Activated CD8-positive, alpha-beta memory T cell treated with anti-CD3 and anti-CD28 coated beads, Interleukin-2, amount 50 U/mL, for 1 hour (primary cell): ENCODE results near the gene LSAMP.

ENCODE experiments used
- DNase-seq: peaks from one replicate; pipeline ENCODE4 v3.0.0-alpha.2; 2020; ENCODE audit errors: extremely low read depth

The LSAMP gene

DNA sequence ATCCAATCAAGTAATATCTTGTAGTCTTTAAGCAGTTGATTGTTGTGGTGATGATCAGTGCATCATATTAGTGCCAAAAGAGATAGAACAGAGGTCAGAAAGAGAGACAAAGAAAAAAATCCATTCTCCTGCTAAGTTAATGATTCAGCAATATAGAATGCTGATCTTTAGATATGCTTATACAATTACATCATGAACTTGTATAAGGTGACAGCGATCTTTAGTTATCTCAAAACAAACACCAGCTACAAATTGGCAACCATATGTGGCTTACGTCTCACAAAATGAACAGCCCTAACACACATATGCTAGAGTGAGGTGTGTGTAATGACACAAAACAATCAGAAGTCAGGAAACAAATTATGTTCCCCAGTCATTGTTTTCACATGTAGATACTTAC lies 12.5 kb downstream of the LSAMP start:
- no peak for DNase-seq

GRCh38 chr3:116429479-116430269 lies 15.6 kb downstream of the LSAMP start:
- no peak for DNase-seq

DNA sequence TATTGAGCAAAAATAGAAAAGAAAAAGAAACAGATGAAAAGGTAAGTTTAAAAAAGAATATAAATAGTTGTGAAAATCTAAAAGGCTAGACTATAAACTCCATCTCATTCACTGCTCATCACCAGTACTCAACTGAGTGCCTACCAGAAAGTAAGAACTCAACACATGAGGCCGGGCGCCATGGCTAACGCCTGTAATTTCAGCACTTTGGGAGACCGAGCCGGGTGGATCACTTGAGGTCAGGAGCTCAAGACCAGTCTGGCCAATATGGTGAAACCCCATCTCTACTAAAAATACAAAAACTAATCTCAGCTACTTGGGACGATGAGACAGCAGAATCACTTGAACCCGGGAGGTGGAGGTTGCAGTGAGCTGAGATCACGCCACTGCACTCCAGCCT lies 19.3 kb downstream of the LSAMP start:
- DNase-seq = no peak

DNA sequence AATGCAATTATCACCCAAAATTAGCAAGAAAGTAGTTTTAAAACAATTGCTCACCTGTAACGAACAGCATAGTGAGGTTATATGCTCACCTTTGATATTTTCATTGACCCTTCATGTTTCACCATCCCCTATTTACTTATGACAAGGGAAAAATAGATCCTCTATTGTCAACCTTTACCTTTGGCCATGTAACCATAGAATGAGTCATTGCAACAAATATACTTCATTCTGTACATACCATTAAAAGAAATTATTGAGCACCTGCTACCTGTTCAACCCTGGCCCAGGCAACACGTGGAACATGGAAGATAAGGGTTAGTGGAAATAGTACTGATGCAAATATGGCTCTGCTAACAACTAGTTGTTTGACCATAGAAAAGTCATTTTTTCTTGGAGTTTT lies 20.2 kb downstream of the LSAMP start:
- no peak for DNase-seq

DNA sequence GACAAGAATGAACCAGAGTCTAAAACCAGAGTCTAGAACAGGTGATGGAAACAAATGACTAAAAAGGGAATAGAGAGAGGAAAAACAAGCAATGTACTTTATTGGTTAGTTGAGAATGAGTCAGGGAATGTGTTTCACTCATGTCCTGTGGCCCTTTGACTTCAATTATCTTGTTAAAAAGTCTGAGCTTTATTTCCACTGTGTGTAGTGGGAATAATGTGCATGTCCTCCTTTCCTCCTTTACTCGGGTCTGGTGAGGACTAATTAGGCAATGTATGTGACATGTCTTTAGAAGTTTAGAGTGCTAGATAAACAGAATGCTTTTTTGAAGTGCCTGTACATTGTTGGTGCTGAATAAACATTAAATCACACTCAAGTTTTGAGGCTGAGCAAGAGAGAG lies 21.3 kb downstream of the LSAMP start:
- DNase-seq = no peak

- DNase-seq = no peak
Observed at GRCh38 chr3:116423374-116423773, 21.9 kb downstream of the LSAMP start.

DNA sequence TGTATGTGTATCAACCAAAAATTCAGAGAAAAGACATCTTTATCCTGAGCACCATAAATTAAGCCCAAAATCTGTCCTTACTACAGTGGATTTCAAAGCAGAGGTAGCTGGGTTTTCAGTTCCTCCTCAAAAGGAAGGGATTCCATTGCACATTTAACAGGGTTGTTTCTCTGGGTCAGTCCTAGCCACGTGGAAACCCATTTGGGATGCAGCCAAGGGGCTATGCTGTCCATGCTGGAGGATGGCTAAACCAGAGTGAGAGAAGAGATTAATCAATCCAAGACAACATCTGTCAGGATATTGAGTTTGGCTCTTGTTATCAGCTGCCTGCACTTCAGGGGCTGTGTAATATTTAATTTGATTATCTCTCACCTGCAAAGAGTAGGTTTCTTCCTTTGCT lies 28.1 kb downstream of the LSAMP start:
- DNase-seq = no peak

DNA sequence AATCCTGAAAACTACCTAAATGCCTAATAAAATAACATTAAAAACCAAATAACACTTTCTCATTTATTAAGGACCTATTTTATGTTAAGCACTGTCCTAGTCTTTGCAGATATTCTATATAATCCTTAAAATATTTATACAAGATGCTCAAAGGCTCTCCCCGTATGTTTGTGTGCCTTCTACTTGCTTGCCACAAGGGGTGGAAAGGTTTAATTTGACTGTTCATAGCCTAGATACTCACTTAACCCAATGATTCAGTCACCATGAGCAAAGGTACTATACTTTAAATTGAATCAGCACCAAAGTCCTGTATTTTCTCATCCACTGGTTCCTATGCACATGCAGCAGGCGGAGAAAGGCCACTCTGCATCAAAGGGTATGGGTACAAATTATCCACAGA lies 32.0 kb downstream of the LSAMP start:
- DNase-seq = no peak

GRCh38 chr3:116408473-116408872 lies 36.8 kb downstream of the LSAMP start:
- DNase-seq = no peak

DNA sequence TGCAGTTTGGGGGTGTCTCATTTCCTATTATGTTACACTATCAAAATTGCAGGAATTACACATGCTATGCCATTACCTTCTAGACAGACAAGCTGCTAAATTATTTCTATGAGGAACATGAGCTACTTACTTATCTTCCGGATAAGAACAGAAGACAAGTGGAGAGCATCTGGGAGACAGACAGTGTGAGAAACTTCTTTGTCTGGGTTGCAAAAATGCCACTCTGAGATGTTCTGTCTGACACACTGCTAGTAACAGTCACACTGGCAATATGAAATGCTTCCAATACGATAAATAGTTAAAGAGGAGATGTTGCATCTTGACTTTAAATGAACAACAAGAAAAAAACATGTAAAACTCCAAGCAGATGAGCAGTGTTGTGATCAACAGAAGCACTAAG lies 40.1 kb downstream of the LSAMP start:
- DNase-seq = no peak

GRCh38 chr3:116399701-116400226 lies 45.5 kb downstream of the LSAMP start:
- no peak for DNase-seq

GRCh38 chr3:116394365-116394764 lies 50.9 kb downstream of the LSAMP start:
- DNase-seq = no peak

- no peak for DNase-seq
Observed at GRCh38 chr3:116393199-116393598, 52.1 kb downstream of the LSAMP start.

- no peak for DNase-seq
Observed at GRCh38 chr3:116392291-116392690, 53.0 kb downstream of the LSAMP start.

- no peak for DNase-seq
Observed at GRCh38 chr3:116391296-116392201, 53.7 kb downstream of the LSAMP start.

DNA sequence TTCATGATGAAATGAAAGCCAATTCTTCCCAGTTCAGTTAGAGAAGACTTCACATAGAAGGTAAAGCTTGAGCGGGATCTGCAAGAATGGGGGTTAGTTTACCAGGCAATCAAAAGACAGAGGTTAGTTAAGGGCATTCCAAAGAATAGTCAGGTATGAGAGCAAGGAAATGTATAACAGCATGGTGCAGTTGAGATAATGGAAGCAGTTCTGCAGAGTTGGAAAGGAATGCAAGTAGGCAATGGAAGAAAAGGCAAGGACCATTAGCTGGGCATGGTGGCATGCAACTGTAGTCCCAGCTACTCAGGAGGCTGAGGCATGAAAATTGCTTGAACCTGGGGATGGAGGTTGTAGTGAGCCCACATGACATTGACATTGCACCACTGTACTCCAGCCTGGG lies 55.0 kb downstream of the LSAMP start:
- no peak for DNase-seq

- no peak for DNase-seq
Observed at GRCh38 chr3:116388867-116389385, 56.4 kb downstream of the LSAMP start.

DNA sequence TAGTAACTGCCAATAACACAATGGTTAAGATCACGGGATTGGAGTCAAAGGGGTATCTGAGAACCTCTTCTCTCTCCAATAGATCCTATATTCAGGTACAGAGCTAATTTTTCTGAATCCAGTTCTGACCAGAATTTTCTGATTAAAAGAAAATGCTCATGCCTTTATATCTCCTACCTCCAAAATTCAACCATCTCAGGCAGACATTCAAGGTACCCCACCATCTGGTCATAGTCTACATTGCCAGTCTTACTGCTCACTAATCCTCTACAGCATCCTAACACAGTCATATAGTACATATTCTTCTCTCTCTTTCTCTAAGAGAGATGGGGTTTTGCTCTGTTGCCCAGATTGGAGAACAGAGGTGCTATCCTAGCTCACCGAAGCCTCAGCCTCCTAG lies 59.1 kb downstream of the LSAMP start:
- no peak for DNase-seq

- DNase-seq = no peak
Observed at GRCh38 chr3:116384717-116385116, 60.6 kb downstream of the LSAMP start.

DNA sequence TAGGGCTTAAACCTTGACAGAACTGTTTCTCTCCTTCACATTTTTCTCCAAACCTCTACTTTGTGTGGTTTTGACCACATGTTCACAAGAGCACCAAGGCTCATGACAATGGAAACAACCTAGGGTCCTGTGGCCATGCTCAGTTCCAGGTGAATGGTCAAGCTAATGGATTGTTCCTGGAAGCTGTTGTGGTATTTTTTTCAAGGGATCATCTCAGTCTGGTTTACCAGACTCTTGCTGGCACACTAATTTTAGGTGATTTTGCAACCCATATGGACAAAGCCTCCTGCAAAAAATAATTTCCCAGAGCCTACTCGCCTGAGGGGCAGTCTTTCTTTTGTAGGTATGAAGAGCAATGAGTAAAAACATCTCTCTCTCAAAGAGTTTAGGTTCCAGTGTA lies 67.2 kb downstream of the LSAMP start:
- DNase-seq = no peak

DNA sequence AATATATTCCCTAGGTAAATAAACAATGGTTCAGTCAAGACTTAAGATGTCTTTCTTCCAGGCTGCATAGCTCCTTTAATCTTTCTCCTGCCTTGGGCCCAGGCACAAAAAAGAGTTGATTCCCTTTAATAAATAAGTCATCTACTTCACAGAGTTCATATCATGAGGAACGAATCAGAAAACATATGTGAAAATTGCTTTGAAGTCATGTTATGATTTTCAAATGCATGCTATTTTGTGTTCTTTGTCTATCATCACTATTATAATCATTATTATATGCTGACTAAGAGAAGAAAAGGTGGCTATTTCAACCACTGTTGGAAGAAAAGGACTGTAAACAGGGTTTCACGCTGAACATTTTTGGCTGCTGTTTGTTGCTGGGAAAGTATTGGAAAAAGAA lies 70.4 kb downstream of the LSAMP start:
- no peak for DNase-seq

GRCh38 chr3:116367761-116368395 lies 77.4 kb downstream of the LSAMP start:
- DNase-seq = no peak
